Pancreas (tissue), 10 donors: Measurements from ENCODE around the gene BEND3. TPM values are rescaled to one million over a fixed set of nuclear protein-coding genes. Genes with fewer than 3 reads are reported as not detected.

ENCODE experiments used
- ATAC-seq, 4 donors: fragments of 200-7000 bp; cut with Tn5 transposase; one replicate each; pipeline versions ENCODE4 v1.8.0 to v1.9.1; 2020; ENCODE audit warnings: mild to moderate bottlenecking in 4 of 4, moderate library complexity in 4 of 4
- DNase-seq, 6 donors: peaks; one replicate each; pipeline ENCODE4 v3.0.0-alpha.2; 2020
- FAIRE-seq: peaks from 2 replicates; lab custom pipeline; 2012; peaks lifted over from hg19 to GRCh38; lab: Jason Lieb, UNC
- H3K27ac ChIP-seq, 4 donors: fragments of 200-600 bp; sonication (generic); 1 replicate in 3 of 4; 2 replicates in 1 of 4; pipeline versions ENCODE4 v1.5.0 to v1.8.0; 2020
- H3K27me3 ChIP-seq, 4 donors: fragments of 200-600 bp; one replicate each; pipeline ENCODE4 v1.8.0; 2021
- H3K36me3 ChIP-seq, 3 donors: fragments of 200-600 bp; sonication (generic) in 1 of 3; one replicate each; pipeline versions ENCODE4 v1.5.0 to v1.8.0; 2020 to 2021
- H3K4me1 ChIP-seq, 3 donors: fragments of 200-600 bp; one replicate each; pipeline ENCODE4 v1.8.0; 2021
- H3K4me3 ChIP-seq, 4 donors: fragments of 200-600 bp; sonication (generic) in 2 of 4; one replicate each; pipeline versions ENCODE4 v1.5.0 to v1.8.0; 2020 to 2021
- H3K9me3 ChIP-seq, 4 donors: fragments of 200-600 bp; one replicate each; pipeline ENCODE4 v1.8.0; 2021
- CTCF ChIP-seq, 4 donors: fragments of 200-600 bp; sonication (generic) in 3 of 4; IDR thresholded peaks; one replicate each; pipeline versions ENCODE4 v1.5.0 to v1.8.0; 2021; ENCODE audit warnings: antibody characterized with exemption in 4 of 4
- WGBS, 2 donors: extraction: QIAGEN DNeasy Blood & Tissue Kit; methylation state at CpG; one replicate each; pipeline ENCODE4 v1.1.7; 2013; 5-methylcytosine and 5-hydroxymethylcytosine counted together
- intact Hi-C, 3 donors: fragments of 100-400 bp; cut with DNase I; formaldehyde crosslinking; loops; one replicate each; pipeline versions ENCODE4 v1.11.1 to v1.14.2; 2022
- polyA plus RNA-seq, 2 donors: library from polyadenylated mRNA; stranded (reverse); fragments of 200-250 nt; gene quantifications; one replicate each; pipeline ENCODE4 v1.2.3, GENCODE V29; 2013
- total RNA-seq, 6 donors: library from RNA; stranded (reverse); fragmentation: NEBNext Ultra II Directional in 4 of 6; extraction: Animal tissue kit (Norgen Biotek cat#: 25700) in 4 of 6; gene quantifications; one replicate each; pipeline versions ENCODE4 v1.2.1 to v1.2.4, GENCODE V29; 2021 to 2023
- donor health status: healthy with polysubstance abuse.
- donor health status: DM: no; HTN: no; CAD: no; lungs with moderate emphysema.
- donor health status: DM: no; HTN: no; CAD: no.
- donor health status: control.
- donor health status: control.
- donor health status: Bipolar disorder and iron deficiency.
- donor health status: DM: yes; HTN: yes; CAD: no.
- donor health status: DM: no; HTN: no; CAD: no.
- donor health status: DM: no; HTN: no; CAD: no.
- donor health status: DM: yes; HTN: yes; CAD: no.

Gene BEND3
- total and polyA plus RNA-seq, 8 donors, result 0.77 to 3.4 (median 1.9) TPM

- 41 to 47% methylated on average over 12 of the region's 12 CpGs for WGBS, 2 donors
- Histone ChIP-seq H3K4me3 (no peak overlapping the region), H3K36me3 (no peaks in the 10 kb centered on the region), H3K9me3 (no peaks in the 10 kb centered on the region), H3K27ac (peak overlapping the region in 3 of 4 donors; percentile 16 to 55 (median 53)), H3K27me3 (no peaks in the 10 kb centered on the region), H3K4me1 (peaks cover 16 to 34% (median 24%) of the 10 kb centered on the region in 3 donors)
- FAIRE-seq (no peak), DNase-seq (peak in 4 of 6 donors; percentile 20 to 66 (median 30)), ATAC-seq (peak; percentile 49 to 81 (median 78))
- no peak for TF ChIP-seq CTCF (IDR thresholded peaks at IDR 0.05)
- intact Hi-C loops, result no loop called here
These were observed 39.0 kb upstream of the BEND3 start for GRCh38 chr6:107154131-107154800.

GRCh38 chr6:107152638-107153430 lies 37.5 kb upstream of the BEND3 start:
- H3K4me3 ChIP-seq, result no peak overlapping the region
- H3K4me1 ChIP-seq, result peaks cover 16 to 34% (median 24%) of the 10 kb centered on the region in 3 donors
- ATAC-seq (peak; percentile 60 to 91 (median 86)), FAIRE-seq (peak; percentile 96), DNase-seq (peak in 3 of 6 donors; percentile 18 to 30 (median 21))
- H3K27ac ChIP-seq, result peak overlapping the region in 2 of 4 donors; percentile 53 to 55
- no peaks in the 10 kb centered on the region for H3K27me3 ChIP-seq
- H3K9me3 ChIP-seq, result no peaks in the 10 kb centered on the region
- intact Hi-C loops, result no loop called here
- no peaks in the 10 kb centered on the region for H3K36me3 ChIP-seq
- 19 to 21% methylated on average over 8 of the region's 8 CpGs for WGBS, 2 donors
- no peak for TF ChIP-seq CTCF (IDR thresholded peaks at IDR 0.05)

GRCh38 chr6:107144666-107145065 lies 29.4 kb upstream of the BEND3 start:
- intact Hi-C loops, result no loop called here
- 89 to 100% methylated on average over 4 of the region's 4 CpGs for WGBS, 2 donors
- H3K27ac ChIP-seq, result no peak overlapping the region
- no peak overlapping the region for H3K4me3 ChIP-seq
- no peaks in the 10 kb centered on the region for H3K4me1 ChIP-seq
- no peaks in the 10 kb centered on the region for H3K9me3 ChIP-seq
- no peak for ATAC-seq
- no peaks in the 10 kb centered on the region for H3K36me3 ChIP-seq
- DNase-seq, result no peak
- no peaks in the 10 kb centered on the region for H3K27me3 ChIP-seq
- FAIRE-seq, result no peak
- no peak for TF ChIP-seq CTCF (IDR thresholded peaks at IDR 0.05)

GRCh38 chr6:107144014-107144413 lies 28.7 kb upstream of the BEND3 start:
- Histone ChIP-seq H3K36me3 (no peaks in the 10 kb centered on the region), H3K4me3 (no peak overlapping the region), H3K27me3 (no peaks in the 10 kb centered on the region), H3K27ac (no peak overlapping the region), H3K9me3 (no peaks in the 10 kb centered on the region), H3K4me1 (no peaks in the 10 kb centered on the region)
- intact Hi-C loops, result no loop called here
- DNase-seq, result no peak
- no peak for TF ChIP-seq CTCF (IDR thresholded peaks at IDR 0.05)
- FAIRE-seq, result no peak
- ATAC-seq, result no peak
